ENCODE data around the gene OR7C2.
A peak's percentile ranks its signal among the peaks of the same experiment; 100 is the strongest.

OR7C2 gene

GRCh38 chr19:14978161-14978776 is 37.0 kb downstream of the OR7C2 start:
- H3K4me3 ChIP-seq = no peak overlapping the region
- no peak overlapping the region for H3K27ac ChIP-seq

- peak within 1 kb of the TSS in 4 of 21 experiments; percentile 3 to 38 (median 26) for H3K27ac ChIP-seq
- H3K4me3 ChIP-seq = peak within 1 kb of the TSS in 6 of 7 experiments; percentile 7 to 45 (median 32)
Observed at GRCh38 chr19:14979476-14980255, 38.4 kb downstream of the OR7C2 start, which contains the start of gene SLC1A6. Gene SLC1A6 (minus strand): TSS chr19:14979864. CDS start chr19:14972910, 6,954 bp downstream.

- H3K27ac ChIP-seq = no peak overlapping the region
- H3K4me3 ChIP-seq = no peak overlapping the region
Observed at GRCh38 chr19:14985133-14985532, 43.8 kb downstream of the OR7C2 start.

Data from skin epidermis (tissue), 12 donors.